Ovary (tissue), 3 donors: ENCODE data around the gene CHD6.

ENCODE experiments used
- EP300 ChIP-seq: sonication (generic); formaldehyde crosslinking; IDR thresholded peaks from one replicate; pipeline ENCODE4 v1.6.1; 2017; ENCODE audit warnings: antibody characterized with exemption
- TF ChIP-seq, protein P1 (sequence below), 3 donors: fragments of 450-650 bp in 2 of 3; fragments of 200-600 bp in 1 of 3; IDR thresholded peaks; one replicate each; pipeline versions ENCODE4 v1.5.1 to v1.8.0; 2016 to 2022; ENCODE audit warnings: antibody characterized with exemption in 3 of 3, mild to moderate bottlenecking in 1 of 3
- donor health status: DM: no; HTN: no; CAD: no.

DNA sequence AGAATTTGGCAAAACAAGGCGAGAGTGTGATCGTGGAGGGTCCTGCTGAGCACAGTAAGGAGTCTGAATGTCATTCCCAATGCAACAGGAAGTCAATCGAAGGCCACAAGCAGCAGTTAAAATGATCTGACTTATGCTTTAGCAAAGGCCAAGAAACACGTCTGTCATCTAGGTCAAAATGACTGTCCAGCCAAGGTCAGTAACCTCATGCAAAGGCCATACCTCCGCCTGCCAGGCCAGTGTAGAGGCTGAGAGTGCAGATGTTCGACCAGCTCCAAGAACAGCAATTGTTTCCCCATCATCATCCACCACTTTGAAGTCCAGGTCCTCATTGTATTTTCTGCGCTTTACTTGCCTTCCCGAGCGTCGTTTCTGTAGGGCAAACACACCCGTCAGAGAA is 105.6 kb downstream of the CHD6 start:
- no peak for TF ChIP-seq EP300
- TF ChIP-seq, protein P1, sequence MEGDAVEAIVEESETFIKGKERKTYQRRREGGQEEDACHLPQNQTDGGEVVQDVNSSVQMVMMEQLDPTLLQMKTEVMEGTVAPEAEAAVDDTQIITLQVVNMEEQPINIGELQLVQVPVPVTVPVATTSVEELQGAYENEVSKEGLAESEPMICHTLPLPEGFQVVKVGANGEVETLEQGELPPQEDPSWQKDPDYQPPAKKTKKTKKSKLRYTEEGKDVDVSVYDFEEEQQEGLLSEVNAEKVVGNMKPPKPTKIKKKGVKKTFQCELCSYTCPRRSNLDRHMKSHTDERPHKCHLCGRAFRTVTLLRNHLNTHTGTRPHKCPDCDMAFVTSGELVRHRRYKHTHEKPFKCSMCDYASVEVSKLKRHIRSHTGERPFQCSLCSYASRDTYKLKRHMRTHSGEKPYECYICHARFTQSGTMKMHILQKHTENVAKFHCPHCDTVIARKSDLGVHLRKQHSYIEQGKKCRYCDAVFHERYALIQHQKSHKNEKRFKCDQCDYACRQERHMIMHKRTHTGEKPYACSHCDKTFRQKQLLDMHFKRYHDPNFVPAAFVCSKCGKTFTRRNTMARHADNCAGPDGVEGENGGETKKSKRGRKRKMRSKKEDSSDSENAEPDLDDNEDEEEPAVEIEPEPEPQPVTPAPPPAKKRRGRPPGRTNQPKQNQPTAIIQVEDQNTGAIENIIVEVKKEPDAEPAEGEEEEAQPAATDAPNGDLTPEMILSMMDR (IDR thresholded peaks at IDR 0.05) = no peak
